ENCODE data around the gene MED26.

MED26 gene

DNA sequence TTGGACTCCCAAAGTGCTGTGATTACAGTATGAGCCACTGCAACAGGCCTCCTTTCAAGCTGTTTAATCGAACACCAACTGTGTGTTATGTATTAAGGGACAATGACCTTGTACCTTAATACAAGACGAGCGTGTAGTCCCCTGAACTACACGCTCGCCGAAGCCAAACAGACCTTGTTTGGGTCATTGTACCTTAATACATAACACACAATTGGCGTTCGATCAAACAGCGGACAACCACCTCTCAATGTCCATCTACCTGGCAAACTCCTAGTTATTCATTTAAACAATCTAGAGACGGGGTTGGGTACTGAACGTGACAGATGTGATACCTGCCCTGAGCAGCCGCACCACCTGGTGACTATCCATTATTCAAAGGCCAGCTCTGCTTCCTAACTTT, 87.1 kb downstream of the MED26 start:
- peaks cover 2% of the 10 kb centered on the region; the same call in 1 of the 2 replicates for H3K4me1 ChIP-seq (ENCODE audit: control insufficient read depth, insufficient read depth, low read length)

DNA sequence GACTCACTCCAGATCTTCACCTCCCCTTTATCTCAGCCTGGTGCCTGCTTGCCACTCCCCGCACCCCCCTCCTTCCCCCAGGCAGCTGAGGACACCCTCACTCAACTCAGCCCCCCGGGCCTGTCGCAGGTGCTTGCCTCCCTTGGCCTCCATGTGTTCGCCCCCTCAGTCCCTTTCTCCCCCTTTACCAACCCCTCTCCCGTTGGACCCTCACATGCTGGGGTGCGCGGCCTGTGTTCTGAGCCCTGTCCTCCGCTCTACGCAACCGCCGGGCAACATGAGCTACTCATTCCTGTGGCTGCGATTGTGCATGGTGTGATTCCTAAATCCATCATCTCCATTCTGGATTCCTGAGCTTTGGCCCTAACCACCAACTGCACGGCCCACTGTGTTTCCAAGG, 90.9 kb downstream of the MED26 start:
- H3K9me3 ChIP-seq (ENCODE audit: control insufficient read depth, insufficient read depth, low read depth, low read length): no peaks in the 10 kb centered on the region
- H3K27ac ChIP-seq (ENCODE audit: extremely low read depth, low read depth, low read length): no peak overlapping the region
- peaks cover 46 to 90% of the 10 kb centered on the region in 2 experiments; a peak in 2 of 3 replicates for H3K36me3 ChIP-seq (ENCODE audit: control insufficient read depth in 2 of 2, insufficient read depth in 1 of 2, low read length in 2 of 2)
- no peak overlapping the region for H3K4me3 ChIP-seq (ENCODE audit: low read depth, low read length)
- H3K4me1 ChIP-seq (ENCODE audit: control insufficient read depth, insufficient read depth, low read length): no peaks in the 10 kb centered on the region; the same call in 1 of the 2 replicates
- POLR2A ChIA-PET: interaction anchor here (1.5 kb wide), 1 partner anchor 13 kb away, joined by 4 read pairs; no protein-coding TSS in a partner anchor
- CTCF ChIA-PET: no interaction called here
- TF ChIP-seq ZNF391 (tag by site-specific recombination; IDR thresholded peaks at IDR 0.05; ENCODE audit: borderline replicate concordance, low read depth) (no peak), PRDM1 (tag by site-specific recombination; IDR thresholded peaks at IDR 0.05) (no peak), ZNF423 (tag by site-specific recombination; IDR thresholded peaks at IDR 0.05) (no peak), ZNF792 (tag by site-specific recombination; IDR thresholded peaks at IDR 0.05) (no peak), SP3 (tag by site-specific recombination; IDR thresholded peaks at IDR 0.05) (no peak), MYNN (tag by site-specific recombination; IDR thresholded peaks at IDR 0.05; ENCODE audit: borderline replicate concordance) (no peak), ZIC2 (tag by site-specific recombination; IDR thresholded peaks at IDR 0.05) (no peak), ZNF629 (tag by site-specific recombination; IDR thresholded peaks at IDR 0.05) (no peak), ZSCAN16 (tag by site-specific recombination; IDR thresholded peaks at IDR 0.05) (no peak), ZNF549 (tag by site-specific recombination; IDR thresholded peaks at IDR 0.05) (no peak), ZNF624 (tag by site-specific recombination; IDR thresholded peaks at IDR 0.05) (no peak)
- TF ChIP-seq, protein P1, sequence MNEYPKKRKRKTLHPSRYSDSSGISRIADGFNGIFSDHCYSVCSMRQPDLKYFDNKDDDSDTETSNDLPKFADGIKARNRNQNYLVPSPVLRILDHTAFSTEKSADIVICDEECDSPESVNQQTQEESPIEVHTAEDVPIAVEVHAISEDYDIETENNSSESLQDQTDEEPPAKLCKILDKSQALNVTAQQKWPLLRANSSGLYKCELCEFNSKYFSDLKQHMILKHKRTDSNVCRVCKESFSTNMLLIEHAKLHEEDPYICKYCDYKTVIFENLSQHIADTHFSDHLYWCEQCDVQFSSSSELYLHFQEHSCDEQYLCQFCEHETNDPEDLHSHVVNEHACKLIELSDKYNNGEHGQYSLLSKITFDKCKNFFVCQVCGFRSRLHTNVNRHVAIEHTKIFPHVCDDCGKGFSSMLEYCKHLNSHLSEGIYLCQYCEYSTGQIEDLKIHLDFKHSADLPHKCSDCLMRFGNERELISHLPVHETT (tag by site-specific recombination; IDR thresholded peaks at IDR 0.05): no peak
- TF ChIP-seq, protein P2, sequence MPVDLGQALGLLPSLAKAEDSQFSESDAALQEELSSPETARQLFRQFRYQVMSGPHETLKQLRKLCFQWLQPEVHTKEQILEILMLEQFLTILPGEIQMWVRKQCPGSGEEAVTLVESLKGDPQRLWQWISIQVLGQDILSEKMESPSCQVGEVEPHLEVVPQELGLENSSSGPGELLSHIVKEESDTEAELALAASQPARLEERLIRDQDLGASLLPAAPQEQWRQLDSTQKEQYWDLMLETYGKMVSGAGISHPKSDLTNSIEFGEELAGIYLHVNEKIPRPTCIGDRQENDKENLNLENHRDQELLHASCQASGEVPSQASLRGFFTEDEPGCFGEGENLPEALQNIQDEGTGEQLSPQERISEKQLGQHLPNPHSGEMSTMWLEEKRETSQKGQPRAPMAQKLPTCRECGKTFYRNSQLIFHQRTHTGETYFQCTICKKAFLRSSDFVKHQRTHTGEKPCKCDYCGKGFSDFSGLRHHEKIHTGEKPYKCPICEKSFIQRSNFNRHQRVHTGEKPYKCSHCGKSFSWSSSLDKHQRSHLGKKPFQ (tag by site-specific recombination; IDR thresholded peaks at IDR 0.05): no peak
- TF ChIP-seq, protein P3, sequence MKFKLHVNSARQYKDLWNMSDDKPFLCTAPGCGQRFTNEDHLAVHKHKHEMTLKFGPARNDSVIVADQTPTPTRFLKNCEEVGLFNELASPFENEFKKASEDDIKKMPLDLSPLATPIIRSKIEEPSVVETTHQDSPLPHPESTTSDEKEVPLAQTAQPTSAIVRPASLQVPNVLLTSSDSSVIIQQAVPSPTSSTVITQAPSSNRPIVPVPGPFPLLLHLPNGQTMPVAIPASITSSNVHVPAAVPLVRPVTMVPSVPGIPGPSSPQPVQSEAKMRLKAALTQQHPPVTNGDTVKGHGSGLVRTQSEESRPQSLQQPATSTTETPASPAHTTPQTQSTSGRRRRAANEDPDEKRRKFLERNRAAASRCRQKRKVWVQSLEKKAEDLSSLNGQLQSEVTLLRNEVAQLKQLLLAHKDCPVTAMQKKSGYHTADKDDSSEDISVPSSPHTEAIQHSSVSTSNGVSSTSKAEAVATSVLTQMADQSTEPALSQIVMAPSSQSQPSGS (tag by site-specific recombination; IDR thresholded peaks at IDR 0.05; ENCODE audit: low read depth): no peak
- TF ChIP-seq, protein P4, sequence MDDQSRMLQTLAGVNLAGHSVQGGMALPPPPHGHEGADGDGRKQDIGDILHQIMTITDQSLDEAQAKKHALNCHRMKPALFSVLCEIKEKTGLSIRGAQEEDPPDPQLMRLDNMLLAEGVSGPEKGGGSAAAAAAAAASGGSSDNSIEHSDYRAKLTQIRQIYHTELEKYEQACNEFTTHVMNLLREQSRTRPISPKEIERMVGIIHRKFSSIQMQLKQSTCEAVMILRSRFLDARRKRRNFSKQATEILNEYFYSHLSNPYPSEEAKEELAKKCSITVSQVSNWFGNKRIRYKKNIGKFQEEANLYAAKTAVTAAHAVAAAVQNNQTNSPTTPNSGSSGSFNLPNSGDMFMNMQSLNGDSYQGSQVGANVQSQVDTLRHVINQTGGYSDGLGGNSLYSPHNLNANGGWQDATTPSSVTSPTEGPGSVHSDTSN (CRISPR knock-in tag; IDR thresholded peaks at IDR 0.05): no peak

More for the DNA sequence above, 87.1 kb downstream of the MED26 start:
- H3K9me3 ChIP-seq (ENCODE audit: control insufficient read depth, insufficient read depth, low read depth, low read length): no peaks in the 10 kb centered on the region
- ChIA-PET CTCF (interaction anchor here (1.0 kb wide), 1 partner anchor 13 kb away, joined by 3 read pairs; no protein-coding TSS in a partner anchor), POLR2A (interaction anchor here (1.0 kb wide), 1 partner anchor 17 kb away, joined by 4 read pairs; no protein-coding TSS in a partner anchor)
- no peak overlapping the region for H3K27ac ChIP-seq (ENCODE audit: extremely low read depth, low read depth, low read length)
- peaks cover 28 to 51% of the 10 kb centered on the region in 2 experiments; a peak in 2 of 3 replicates for H3K36me3 ChIP-seq (ENCODE audit: control insufficient read depth in 2 of 2, insufficient read depth in 1 of 2, low read length in 2 of 2)
- TF ChIP-seq SCRT1 (tag by site-specific recombination; IDR thresholded peaks at IDR 0.05; ENCODE audit: borderline replicate concordance) (no peak), ZNF677 (tag by site-specific recombination; IDR thresholded peaks at IDR 0.05) (no peak), SCRT2 (tag by site-specific recombination; IDR thresholded peaks at IDR 0.05) (no peak), FEZF1 (tag by site-specific recombination; IDR thresholded peaks at IDR 0.05) (no peak), KLF9 (tag by site-specific recombination; IDR thresholded peaks at IDR 0.05; ENCODE audit: low read depth) (no peak), GLIS1 (tag by site-specific recombination; IDR thresholded peaks at IDR 0.05) (no peak), ZNF10 (tag by site-specific recombination; IDR thresholded peaks at IDR 0.05) (no peak)
- TF ChIP-seq, protein P5, sequence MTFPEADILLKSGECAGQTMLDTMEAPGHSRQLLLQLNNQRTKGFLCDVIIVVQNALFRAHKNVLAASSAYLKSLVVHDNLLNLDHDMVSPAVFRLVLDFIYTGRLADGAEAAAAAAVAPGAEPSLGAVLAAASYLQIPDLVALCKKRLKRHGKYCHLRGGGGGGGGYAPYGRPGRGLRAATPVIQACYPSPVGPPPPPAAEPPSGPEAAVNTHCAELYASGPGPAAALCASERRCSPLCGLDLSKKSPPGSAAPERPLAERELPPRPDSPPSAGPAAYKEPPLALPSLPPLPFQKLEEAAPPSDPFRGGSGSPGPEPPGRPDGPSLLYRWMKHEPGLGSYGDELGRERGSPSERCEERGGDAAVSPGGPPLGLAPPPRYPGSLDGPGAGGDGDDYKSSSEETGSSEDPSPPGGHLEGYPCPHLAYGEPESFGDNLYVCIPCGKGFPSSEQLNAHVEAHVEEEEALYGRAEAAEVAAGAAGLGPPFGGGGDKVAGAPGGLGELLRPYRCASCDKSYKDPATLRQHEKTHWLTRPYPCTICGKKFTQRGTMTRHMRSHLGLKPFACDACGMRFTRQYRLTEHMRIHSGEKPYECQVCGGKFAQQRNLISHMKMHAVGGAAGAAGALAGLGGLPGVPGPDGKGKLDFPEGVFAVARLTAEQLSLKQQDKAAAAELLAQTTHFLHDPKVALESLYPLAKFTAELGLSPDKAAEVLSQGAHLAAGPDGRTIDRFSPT (tag by site-specific recombination; IDR thresholded peaks at IDR 0.05): no peak
- TF ChIP-seq, protein P6, sequence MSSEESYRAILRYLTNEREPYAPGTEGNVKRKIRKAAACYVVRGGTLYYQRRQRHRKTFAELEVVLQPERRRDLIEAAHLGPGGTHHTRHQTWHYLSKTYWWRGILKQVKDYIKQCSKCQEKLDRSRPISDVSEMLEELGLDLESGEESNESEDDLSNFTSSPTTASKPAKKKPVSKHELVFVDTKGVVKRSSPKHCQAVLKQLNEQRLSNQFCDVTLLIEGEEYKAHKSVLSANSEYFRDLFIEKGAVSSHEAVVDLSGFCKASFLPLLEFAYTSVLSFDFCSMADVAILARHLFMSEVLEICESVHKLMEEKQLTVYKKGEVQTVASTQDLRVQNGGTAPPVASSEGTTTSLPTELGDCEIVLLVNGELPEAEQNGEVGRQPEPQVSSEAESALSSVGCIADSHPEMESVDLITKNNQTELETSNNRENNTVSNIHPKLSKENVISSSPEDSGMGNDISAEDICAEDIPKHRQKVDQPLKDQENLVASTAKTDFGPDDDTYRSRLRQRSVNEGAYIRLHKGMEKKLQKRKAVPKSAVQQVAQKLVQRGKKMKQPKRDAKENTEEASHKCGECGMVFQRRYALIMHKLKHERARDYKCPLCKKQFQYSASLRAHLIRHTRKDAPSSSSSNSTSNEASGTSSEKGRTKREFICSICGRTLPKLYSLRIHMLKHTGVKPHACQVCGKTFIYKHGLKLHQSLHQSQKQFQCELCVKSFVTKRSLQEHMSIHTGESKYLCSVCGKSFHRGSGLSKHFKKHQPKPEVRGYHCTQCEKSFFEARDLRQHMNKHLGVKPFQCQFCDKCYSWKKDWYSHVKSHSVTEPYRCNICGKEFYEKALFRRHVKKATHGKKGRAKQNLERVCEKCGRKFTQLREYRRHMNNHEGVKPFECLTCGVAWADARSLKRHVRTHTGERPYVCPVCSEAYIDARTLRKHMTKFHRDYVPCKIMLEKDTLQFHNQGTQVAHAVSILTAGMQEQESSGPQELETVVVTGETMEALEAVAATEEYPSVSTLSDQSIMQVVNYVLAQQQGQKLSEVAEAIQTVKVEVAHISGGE (tag by site-specific recombination; conservative IDR thresholded peaks at IDR 0.05; ENCODE audit: low read depth): no peak
- H3K4me3 ChIP-seq (ENCODE audit: low read depth, low read length): peak overlapping the region; percentile 96

All from HEK293 (cell line).